Loucy (cell line): ENCODE results near the gene USP34.

Experiments used
- EZH2phosphoT487 ChIP-seq: fragments of 200-600 bp; IDR thresholded peaks from 2 replicates; pipeline ENCODE4 v1.6.1; 2018; ENCODE audit warnings: antibody characterized with exemption, mild to moderate bottlenecking, moderate library complexity, borderline replicate concordance
- TF ChIP-seq, protein P1 (sequence below): fragments of 200-600 bp; sonication (generic); conservative IDR thresholded peaks from 2 replicates; pipeline ENCODE4 v1.5.1; 2014; ENCODE audit warnings: mild to moderate bottlenecking, antibody characterized with exemption, low read length

DNA sequence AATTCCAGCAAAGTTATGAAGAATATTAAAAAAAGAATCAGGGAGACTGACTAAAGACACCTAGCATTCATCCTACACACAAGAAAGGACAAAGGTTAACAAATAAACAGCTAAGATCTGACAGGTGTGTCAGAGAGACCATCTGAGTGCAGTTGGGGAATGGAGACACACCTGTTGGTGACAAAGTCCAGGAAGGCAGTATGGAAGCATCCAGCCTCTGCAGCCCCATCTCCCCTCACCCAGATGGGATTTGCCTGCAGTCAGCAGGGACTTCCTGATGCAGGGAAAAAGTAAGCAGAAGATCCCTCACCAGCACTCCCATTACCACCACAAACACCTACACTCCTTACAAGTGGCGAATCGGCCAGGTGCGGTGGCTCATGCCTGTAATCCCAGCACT lies 37.9 kb downstream of the USP34 start:
- TF ChIP-seq, protein P1, sequence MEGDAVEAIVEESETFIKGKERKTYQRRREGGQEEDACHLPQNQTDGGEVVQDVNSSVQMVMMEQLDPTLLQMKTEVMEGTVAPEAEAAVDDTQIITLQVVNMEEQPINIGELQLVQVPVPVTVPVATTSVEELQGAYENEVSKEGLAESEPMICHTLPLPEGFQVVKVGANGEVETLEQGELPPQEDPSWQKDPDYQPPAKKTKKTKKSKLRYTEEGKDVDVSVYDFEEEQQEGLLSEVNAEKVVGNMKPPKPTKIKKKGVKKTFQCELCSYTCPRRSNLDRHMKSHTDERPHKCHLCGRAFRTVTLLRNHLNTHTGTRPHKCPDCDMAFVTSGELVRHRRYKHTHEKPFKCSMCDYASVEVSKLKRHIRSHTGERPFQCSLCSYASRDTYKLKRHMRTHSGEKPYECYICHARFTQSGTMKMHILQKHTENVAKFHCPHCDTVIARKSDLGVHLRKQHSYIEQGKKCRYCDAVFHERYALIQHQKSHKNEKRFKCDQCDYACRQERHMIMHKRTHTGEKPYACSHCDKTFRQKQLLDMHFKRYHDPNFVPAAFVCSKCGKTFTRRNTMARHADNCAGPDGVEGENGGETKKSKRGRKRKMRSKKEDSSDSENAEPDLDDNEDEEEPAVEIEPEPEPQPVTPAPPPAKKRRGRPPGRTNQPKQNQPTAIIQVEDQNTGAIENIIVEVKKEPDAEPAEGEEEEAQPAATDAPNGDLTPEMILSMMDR = no peak
- TF ChIP-seq EZH2phosphoT487 = no peak
